ENCODE results near the gene XRRA1.
"Not testable (repeated sequence)": the region's sequence is repeated elsewhere in the genome, so short reads cannot be mapped to it uniquely, and the experiment has no call there.

Gene XRRA1

DNA sequence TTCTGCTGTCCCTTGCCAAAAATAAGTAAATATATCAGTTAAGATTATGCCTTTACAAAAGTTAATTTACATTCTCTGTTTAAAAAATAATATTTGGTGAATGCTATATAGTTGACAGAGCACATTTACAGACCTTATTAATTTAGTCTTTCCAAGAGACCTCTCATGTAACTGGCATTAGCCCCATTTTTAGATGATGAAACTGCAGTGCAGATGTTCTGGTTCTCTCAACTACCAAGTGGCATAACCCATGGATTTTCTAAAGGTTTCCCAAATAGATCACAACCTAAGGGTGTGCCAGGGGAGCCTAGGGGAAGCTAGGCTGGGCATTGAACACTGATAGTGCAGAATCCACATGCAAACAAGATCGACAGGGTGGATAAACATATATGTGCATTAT, 111.7 kb downstream of the XRRA1 start:
- peaks cover 75% of the 10 kb centered on the region for H3K36me3 ChIP-seq

DNA sequence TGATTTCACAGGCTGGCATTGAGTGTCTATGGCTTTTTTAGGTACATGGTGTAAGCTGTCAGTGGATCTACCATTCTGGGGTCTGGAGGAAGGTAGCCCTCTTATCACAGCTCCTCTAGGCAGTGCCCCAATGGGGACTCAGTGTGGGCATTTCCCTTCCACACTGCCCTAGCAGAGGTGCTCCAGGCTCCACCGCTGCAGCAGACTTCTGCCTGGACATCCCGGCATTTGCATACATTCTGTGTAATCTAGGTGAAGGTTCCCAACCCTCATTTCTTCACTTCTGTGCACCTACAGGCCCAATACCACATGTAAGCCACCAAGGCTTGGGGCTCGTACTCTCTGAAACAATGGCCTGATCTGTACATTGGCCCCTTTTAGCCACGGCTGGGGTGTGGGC, 122.0 kb downstream of the XRRA1 start:
- no peaks in the 10 kb centered on the region for H3K27me3 ChIP-seq
- TF ChIP-seq, protein P1, sequence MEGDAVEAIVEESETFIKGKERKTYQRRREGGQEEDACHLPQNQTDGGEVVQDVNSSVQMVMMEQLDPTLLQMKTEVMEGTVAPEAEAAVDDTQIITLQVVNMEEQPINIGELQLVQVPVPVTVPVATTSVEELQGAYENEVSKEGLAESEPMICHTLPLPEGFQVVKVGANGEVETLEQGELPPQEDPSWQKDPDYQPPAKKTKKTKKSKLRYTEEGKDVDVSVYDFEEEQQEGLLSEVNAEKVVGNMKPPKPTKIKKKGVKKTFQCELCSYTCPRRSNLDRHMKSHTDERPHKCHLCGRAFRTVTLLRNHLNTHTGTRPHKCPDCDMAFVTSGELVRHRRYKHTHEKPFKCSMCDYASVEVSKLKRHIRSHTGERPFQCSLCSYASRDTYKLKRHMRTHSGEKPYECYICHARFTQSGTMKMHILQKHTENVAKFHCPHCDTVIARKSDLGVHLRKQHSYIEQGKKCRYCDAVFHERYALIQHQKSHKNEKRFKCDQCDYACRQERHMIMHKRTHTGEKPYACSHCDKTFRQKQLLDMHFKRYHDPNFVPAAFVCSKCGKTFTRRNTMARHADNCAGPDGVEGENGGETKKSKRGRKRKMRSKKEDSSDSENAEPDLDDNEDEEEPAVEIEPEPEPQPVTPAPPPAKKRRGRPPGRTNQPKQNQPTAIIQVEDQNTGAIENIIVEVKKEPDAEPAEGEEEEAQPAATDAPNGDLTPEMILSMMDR (IDR thresholded peaks at IDR 0.05): no peak
- H3K36me3 ChIP-seq: no peaks in the 10 kb centered on the region
- H3K27ac ChIP-seq: no peak overlapping the region
- H3K4me3 ChIP-seq (ENCODE audit: low read depth in 1 of 2, low read length in 1 of 2): no peak overlapping the region
- H3K9me3 ChIP-seq: no peaks in the 10 kb centered on the region
- no peaks in the 10 kb centered on the region for H3K4me1 ChIP-seq (ENCODE audit: control insufficient read depth in 1 of 2, insufficient read depth in 1 of 2, low read depth in 1 of 2, low read length in 1 of 2)

More for the DNA sequence above, 111.7 kb downstream of the XRRA1 start:
- Histone ChIP-seq H3K4me1 (ENCODE audit: control insufficient read depth in 1 of 2, insufficient read depth in 1 of 2, low read depth in 1 of 2, low read length in 1 of 2) (no peaks in the 10 kb centered on the region), H3K27ac (no peak overlapping the region), H3K27me3 (no peaks in the 10 kb centered on the region), H3K4me3 (ENCODE audit: low read depth in 1 of 2, low read length in 1 of 2) (no peak overlapping the region), H3K9me3 (no peaks in the 10 kb centered on the region)
- TF ChIP-seq, protein P1 (IDR thresholded peaks at IDR 0.05): no peak

DNA sequence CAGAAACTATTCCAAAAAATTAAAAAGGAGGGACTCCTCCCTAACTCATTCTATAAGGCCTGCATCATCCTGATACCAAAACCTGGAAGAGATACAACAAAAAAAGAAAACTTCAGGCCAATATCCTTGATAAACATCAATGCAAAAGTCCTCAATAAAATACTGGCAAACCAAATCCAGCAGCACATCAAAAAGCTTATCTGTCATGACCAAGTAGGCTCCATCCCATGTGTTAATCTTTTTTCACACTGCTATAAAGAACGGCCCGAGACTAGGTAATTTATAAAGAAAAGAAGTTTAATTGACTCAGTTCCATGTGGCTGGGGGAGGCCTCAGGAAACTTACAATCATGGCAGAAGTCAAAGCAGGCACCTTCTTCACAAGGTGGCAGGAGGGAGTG, 123.3 kb downstream of the XRRA1 start:
- not testable (repeated sequence) for H3K27me3 ChIP-seq; H3K27ac ChIP-seq; H3K4me1 ChIP-seq (ENCODE audit: control insufficient read depth in 1 of 2, insufficient read depth in 1 of 2, low read depth in 1 of 2, low read length in 1 of 2); H3K4me3 ChIP-seq (ENCODE audit: low read depth in 1 of 2, low read length in 1 of 2); H3K9me3 ChIP-seq; H3K36me3 ChIP-seq

DNA sequence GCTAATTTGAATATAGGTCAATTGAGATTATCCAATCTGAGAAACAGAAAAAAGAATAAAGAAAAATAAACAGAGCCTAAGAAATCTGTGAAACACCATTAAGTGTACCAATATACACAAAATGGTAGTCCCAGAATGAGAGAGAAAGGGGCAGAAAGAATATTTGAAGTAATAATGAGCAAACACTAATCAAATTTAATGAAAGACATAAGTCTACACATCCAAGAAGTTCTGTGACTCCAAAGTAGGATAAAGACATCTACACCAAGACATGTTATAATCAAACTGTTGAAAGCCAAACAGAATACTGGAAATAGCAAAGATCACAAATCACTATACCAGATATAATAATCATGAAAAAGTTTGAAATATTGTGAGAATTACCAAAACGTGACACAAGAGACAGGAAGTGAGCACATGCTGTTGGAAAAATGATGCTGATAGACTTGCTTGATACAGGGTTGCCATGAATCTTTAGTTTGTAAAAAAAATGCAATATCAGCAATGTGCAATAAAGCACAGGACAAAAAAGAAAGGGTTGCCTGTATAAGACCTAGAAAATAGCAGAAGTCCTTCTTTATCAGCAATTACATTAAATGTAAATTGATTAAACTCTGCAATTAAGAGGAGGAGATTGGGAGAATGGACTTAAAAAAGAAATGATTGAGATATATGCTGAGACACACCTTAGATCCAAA, 124.5 kb downstream of the XRRA1 start:
- H3K4me3 ChIP-seq (ENCODE audit: low read depth in 1 of 2, low read length in 1 of 2): no peak overlapping the region
- no peaks in the 10 kb centered on the region for H3K27me3 ChIP-seq
- H3K9me3 ChIP-seq: no peaks in the 10 kb centered on the region
- H3K27ac ChIP-seq: no peak overlapping the region
- TF ChIP-seq, protein P1 (IDR thresholded peaks at IDR 0.05): no peak
- H3K4me1 ChIP-seq (ENCODE audit: control insufficient read depth in 1 of 2, insufficient read depth in 1 of 2, low read depth in 1 of 2, low read length in 1 of 2): no peaks in the 10 kb centered on the region
- H3K36me3 ChIP-seq: peaks cover 17% of the 10 kb centered on the region

DNA sequence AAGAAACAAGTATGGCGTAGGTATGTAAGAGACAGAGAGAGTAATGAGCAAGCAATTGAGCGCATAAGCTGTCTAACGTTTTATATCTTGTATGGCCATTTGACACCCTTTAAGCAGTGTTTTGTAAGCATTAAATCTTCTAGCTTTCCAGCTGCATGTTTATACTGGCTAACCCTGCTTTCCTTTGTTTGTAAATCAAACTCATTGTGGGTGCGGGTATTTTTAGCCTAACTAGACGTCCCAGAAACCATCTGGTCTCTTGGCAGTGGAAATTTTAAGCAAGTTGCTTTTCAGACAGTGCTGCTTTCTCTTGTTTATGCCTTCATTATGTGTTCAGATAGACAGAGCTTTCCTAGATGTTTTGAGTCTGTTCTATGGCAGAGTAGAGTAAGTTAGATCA, 126.7 kb downstream of the XRRA1 start:
- Histone ChIP-seq H3K27ac (peak overlapping the region; percentile 30), H3K4me3 (ENCODE audit: low read depth in 1 of 2, low read length in 1 of 2) (no peak overlapping the region), H3K36me3 (peaks cover 35% of the 10 kb centered on the region), H3K4me1 (ENCODE audit: control insufficient read depth in 1 of 2, insufficient read depth in 1 of 2, low read depth in 1 of 2, low read length in 1 of 2) (no peaks in the 10 kb centered on the region), H3K9me3 (no peaks in the 10 kb centered on the region), H3K27me3 (no peaks in the 10 kb centered on the region)
- TF ChIP-seq, protein P1 (IDR thresholded peaks at IDR 0.05): no peak

DNA sequence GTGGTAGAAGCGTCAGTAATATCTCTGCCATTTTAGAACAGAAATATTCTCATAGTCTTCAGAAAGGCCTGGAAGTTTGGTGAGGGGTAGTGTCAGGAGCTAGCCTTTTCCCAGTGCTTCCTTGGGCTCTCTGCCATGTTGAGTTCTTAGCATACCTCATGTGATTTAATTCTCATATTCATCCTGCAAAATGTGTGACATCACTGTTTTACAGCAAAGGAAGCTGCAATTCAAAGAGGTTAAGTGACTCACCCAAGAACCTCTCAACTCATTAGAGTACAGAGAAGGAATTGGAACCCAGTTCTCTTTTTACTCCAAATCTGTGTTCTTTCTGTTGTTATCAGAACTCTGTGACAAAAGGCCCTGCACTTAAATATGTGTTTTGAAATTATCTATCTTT, 128.1 kb downstream of the XRRA1 start:
- no peaks in the 10 kb centered on the region for H3K27me3 ChIP-seq
- H3K4me3 ChIP-seq (ENCODE audit: low read depth in 1 of 2, low read length in 1 of 2): no peak overlapping the region
- peaks cover 37% of the 10 kb centered on the region for H3K36me3 ChIP-seq
- TF ChIP-seq, protein P1 (IDR thresholded peaks at IDR 0.05): no peak
- no peaks in the 10 kb centered on the region for H3K9me3 ChIP-seq
- H3K4me1 ChIP-seq (ENCODE audit: control insufficient read depth in 1 of 2, insufficient read depth in 1 of 2, low read depth in 1 of 2, low read length in 1 of 2): no peaks in the 10 kb centered on the region
- H3K27ac ChIP-seq: peak overlapping the region; percentile 5
